K562 (cell line): ENCODE measurements around the gene KIF7.

Experiments used
- SRSF7 ChIP-seq: fragments of 200-400 bp; formaldehyde crosslinking; optimal IDR thresholded peaks from 2 replicates; pipeline ENCODE3; 2017; ENCODE audit warnings: mild to moderate bottlenecking, low read depth, low read length
- STAT5A ChIP-seq: IDR thresholded peaks from 2 replicates; pipeline ENCODE4 v1.6.1; 2012; ENCODE audit warnings: low read length, inconsistent platforms, borderline replicate concordance
- TF ChIP-seq, protein P1 (sequence below): sonication (generic); formaldehyde crosslinking; IDR thresholded peaks from 2 replicates; pipeline ENCODE4 v1.8.0; 2022; ENCODE audit warnings: missing genetic modification reagents, mild to moderate bottlenecking, borderline replicate concordance

- TF ChIP-seq, protein P1, sequence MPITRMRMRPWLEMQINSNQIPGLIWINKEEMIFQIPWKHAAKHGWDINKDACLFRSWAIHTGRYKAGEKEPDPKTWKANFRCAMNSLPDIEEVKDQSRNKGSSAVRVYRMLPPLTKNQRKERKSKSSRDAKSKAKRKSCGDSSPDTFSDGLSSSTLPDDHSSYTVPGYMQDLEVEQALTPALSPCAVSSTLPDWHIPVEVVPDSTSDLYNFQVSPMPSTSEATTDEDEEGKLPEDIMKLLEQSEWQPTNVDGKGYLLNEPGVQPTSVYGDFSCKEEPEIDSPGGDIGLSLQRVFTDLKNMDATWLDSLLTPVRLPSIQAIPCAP (CRISPR knock-in tag): no peak
- TF ChIP-seq SRSF7: no peak
- TF ChIP-seq STAT5A: no peak
Measured at GRCh38 chr15:89623165-89623564, 32.1 kb downstream of the KIF7 start.
